Amygdala (tissue), 56 donors: ENCODE measurements around the gene JAK3.
"Not testable (repeated sequence)": the region's sequence is repeated elsewhere in the genome, so short reads cannot be mapped to it uniquely, and the experiment has no call there.

Experiments
- DNase-seq, 56 donors: peaks; one replicate each; lab custom pipeline; 2025; lab: John Stamatoyannopoulos, UW

JAK3 gene

GRCh38 chr19:17847538-17848366 lies at the start of gene JAK3:
Gene JAK3 (minus strand): TSS chr19:17847982. CDS start chr19:17844417, 3,565 bp downstream.
- peak in 47 of 56 donors; percentile 7 to 61 (median 30) for DNase-seq

- no peak for DNase-seq
These were observed 46.0 kb upstream of the JAK3 start for GRCh38 chr19:17893766-17894165.

DNA sequence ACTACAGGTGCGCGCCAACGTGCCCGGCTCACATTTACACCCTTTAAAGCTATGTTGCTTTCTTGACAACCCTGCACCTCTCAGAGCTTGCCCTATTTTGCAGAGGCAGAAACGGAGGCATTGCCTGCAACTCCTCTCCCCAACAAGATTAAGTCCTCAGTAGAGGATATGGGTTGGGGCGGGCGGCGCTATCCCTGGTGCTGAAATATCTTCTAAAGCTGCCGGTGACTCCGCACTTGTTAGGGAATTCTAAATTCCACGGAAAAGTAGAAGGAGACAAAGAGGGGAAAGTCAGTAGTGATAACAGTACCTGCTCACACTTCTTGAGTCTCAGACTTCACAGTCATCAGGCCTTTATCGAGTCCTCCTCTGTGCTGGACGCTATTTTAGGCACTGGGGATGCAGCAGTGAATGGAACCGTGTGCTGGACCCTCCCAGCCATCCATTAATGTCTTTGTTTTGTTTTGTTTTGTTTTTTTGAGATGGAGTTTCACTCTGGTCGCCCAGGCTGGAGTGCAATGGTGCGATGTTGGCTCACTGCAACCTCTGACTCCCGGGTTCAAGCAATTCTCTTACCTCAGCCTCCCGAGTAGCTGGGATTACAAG lies 41.9 kb upstream of the JAK3 start:
- DNase-seq: peak in 1 of 56 donors; percentile 20

GRCh38 chr19:17888260-17888659 lies 40.5 kb upstream of the JAK3 start:
- DNase-seq: no peak

GRCh38 chr19:17887221-17887620 lies 39.4 kb upstream of the JAK3 start:
- not testable (repeated sequence) for DNase-seq

DNA sequence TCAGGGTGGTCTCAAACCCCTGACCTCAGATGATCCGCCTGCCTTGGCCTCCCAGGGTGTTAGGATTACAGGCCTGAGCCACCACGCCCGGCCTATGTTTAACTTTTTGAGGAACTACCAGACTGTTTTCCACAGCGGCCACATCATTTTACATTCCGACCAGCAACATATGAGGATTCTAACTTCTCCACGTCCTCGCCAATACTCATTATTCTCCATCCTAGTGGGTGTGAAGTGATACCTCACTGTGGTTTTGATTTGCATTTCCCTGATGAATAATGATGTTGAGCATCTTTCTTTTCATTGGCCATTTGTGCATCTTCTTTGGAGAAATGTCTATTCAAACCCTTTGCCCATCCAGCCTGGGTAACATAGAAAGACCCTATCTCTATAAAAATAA lies 38.7 kb upstream of the JAK3 start:
- no peak for DNase-seq

GRCh38 chr19:17883627-17884410 lies 36.0 kb upstream of the JAK3 start:
- no peak for DNase-seq

- DNase-seq: no peak
These were observed 33.9 kb upstream of the JAK3 start for GRCh38 chr19:17881701-17882100.

GRCh38 chr19:17879466-17879865 lies 31.7 kb upstream of the JAK3 start:
- no peak for DNase-seq

DNA sequence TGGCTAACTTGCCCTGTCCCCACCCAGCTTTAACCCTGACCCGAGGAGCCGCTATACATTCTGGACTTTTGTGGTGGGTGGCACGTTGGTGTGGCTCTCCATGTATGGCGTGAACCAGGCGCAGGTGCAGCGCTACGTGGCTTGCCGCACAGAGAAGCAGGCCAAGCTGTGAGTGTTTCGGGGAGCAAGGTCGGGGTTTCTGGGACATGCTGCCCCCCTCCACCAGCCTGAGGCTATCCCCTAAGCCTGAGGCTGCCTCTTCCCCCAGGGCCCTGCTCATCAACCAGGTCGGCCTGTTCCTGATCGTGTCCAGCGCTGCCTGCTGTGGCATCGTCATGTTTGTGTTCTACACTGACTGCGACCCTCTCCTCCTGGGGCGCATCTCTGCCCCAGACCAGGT lies 29.9 kb upstream of the JAK3 start:
- DNase-seq: no peak

- no peak for DNase-seq
These were observed 27.0 kb upstream of the JAK3 start for GRCh38 chr19:17874758-17875135.

DNA sequence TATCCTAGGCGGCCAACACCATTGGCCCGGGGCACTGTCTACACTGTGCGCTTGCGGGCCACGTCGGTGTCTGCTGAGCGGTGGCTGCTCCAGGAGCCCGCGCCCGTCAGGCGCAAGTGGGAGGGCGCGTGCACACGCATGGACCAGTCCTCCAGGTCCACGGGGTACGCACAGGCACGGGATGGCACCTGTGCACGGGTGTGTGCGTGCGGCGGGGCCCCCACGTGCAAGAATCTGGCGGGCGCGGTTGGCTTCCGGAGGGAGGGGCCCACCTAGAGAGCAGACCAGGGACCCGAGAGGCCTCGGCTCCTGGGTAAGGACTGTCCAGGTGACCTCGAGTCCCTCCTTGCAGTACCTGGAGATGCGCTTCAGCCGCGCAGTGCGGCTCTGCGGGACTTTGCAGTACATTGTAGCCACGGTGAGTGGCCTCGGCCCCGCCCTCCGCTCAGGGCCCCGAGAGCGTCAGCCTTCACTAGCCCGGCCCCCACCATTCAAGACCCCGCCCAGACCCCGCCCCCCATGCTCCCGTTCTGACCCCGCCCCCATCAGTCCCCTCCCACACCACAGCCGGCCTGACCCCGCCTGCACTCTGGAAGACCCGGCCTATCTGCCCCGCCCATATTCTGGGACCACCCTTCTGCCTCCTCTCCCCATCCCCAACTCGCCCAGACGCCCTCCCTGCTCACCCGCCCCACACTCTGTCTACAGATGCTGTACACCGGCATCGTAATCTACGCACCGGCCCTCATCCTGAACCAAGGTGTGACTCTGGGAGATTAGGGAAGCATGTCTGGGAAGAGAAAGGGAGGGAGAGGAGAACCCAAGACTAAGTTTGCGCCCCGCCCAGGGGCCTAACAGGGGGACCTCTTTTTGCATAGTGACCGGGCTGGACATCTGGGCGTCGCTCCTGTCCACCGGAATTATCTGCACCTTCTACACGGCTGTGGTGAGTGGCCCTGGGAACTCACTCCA lies 26.3 kb upstream of the JAK3 start:
- DNase-seq: no peak

GRCh38 chr19:17872251-17873001 lies 24.6 kb upstream of the JAK3 start:
- no peak for DNase-seq

- DNase-seq: no peak
These were observed 24.1 kb upstream of the JAK3 start, which contains the start of gene SLC5A5 for GRCh38 chr19:17871878-17872250. Gene SLC5A5 (plus strand): TSS chr19:17871945. CDS start chr19:17872320, 375 bp downstream.

DNA sequence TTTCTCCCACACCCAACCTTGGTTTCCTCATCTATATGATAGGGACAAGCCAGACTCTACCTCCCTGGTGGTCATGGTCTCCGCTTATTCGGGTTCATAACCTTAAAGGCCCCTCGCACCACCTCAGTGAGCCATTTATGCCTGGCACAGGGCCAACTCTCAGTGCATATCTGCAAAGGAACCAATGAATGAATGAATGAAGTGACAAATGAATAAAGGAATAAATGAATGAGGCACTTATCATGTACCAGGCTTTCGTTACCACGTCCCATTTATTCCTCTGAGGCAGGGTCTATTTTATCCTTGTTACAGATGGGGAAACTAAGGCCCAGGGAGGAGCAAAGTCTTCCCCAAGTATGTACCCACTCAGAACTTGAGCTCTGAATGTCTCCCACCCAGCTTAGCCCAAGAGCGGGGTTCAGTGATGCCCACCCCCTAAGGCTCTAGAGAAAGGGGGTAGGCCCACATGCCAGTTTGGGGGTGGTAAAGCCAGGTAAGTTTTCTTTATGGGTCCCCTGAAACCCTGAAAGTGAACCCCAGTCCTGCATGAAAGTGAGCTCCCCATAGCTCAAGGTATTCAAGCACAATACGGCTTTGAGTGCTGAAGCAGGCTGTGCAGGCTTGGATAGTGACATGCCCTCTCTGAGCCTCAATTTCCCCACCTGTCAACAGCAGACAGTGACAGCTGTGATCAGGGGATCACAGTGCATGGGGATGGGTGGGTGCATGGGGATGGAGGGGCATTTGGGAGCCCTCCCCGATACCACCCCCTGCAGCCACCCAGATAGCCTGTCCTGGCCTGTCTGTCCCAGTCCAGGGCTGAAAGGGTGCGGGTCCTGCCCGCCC lies 23.5 kb upstream of the JAK3 start:
- DNase-seq: no peak

DNA sequence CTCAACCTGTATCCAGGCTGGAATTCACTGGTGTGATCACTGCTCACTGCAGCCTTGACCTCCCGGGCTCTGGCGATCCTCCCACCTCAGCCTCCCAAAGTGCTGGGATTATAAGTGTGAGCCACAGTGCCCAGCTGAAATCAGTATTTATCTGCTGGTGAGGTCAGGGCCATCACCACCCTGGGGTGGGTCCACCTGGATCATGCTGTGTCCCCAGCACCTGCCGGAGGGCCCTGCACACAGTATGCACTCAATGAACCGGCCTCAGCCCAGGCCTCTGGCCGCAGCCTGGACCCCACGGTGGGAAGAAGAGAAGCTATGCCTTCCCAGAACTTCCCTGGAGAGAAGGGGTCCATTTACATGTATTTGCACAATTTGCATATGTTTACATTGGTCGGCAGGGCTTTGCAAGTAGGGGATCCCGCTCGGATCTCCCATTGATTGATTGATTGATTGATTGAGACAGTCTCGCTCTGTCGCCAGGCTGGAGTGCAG lies 21.4 kb upstream of the JAK3 start:
- DNase-seq: no peak

DNA sequence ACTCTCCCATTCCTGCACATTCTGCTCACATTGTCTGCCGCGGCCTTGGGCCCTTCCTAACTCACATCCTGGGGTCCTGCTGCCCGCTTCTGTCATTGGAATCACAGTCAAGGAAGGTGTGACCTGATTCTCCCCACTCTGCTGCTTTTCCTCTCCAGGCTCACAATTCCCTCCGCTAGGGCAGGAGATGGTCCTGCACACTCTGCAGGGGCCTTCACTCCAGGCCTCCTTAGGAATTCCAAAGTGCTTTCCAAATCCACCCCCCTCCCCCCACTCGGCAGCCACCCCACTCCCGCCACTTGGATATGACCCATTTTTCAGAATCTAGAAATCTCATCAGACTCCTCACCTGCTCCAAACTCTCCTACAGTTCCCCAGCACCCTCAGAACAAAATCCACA lies 20.9 kb upstream of the JAK3 start:
- no peak for DNase-seq

GRCh38 chr19:17866964-17867486 lies 19.2 kb upstream of the JAK3 start:
- DNase-seq: no peak
